RPMI8226 (cell line): ENCODE results near the gene CARMIL3.

Experiments
- DNase-seq: peaks from one replicate; pipeline ENCODE4 v3.0.0-alpha.2; 2015

The CARMIL3 gene

GRCh38 chr14:24062216-24062980 is 10.6 kb downstream of the CARMIL3 start:
- no peak for DNase-seq

GRCh38 chr14:24063263-24063836 is 11.5 kb downstream of the CARMIL3 start:
- no peak for DNase-seq

GRCh38 chr14:24064091-24064795 is 12.4 kb downstream of the CARMIL3 start:
- DNase-seq: no peak

- DNase-seq: no peak
Observed at GRCh38 chr14:24064856-24065255, 13.0 kb downstream of the CARMIL3 start.

- no peak for DNase-seq
Observed at GRCh38 chr14:24065408-24065807, 13.6 kb downstream of the CARMIL3 start.

GRCh38 chr14:24066496-24067132 is 14.8 kb downstream of the CARMIL3 start:
- DNase-seq: no peak

- no peak for DNase-seq
Observed at GRCh38 chr14:24067133-24068082, 15.6 kb downstream of the CARMIL3 start.

- DNase-seq: no peak
Observed at GRCh38 chr14:24068711-24069410, 17.1 kb downstream of the CARMIL3 start.

- DNase-seq: no peak
Observed at GRCh38 chr14:24069411-24069735, 17.6 kb downstream of the CARMIL3 start.

- DNase-seq: no peak
Observed at GRCh38 chr14:24070285-24071143, 18.7 kb downstream of the CARMIL3 start.

- DNase-seq: no peak
Observed at GRCh38 chr14:24071144-24071697, 19.4 kb downstream of the CARMIL3 start, which contains the start of gene CPNE6. Gene CPNE6 (plus strand): TSS chr14:24071562. CDS start chr14:24072937, 1,375 bp downstream.

- no peak for DNase-seq
Observed at GRCh38 chr14:24071836-24072430, 20.1 kb downstream of the CARMIL3 start.

- no peak for DNase-seq
Observed at GRCh38 chr14:24072436-24072835, 20.6 kb downstream of the CARMIL3 start.

- DNase-seq: no peak
Observed at GRCh38 chr14:24072881-24073877, 21.4 kb downstream of the CARMIL3 start.

- DNase-seq: no peak
Observed at GRCh38 chr14:24074625-24075484, 23.0 kb downstream of the CARMIL3 start.

- peak; percentile 53 for DNase-seq
Observed at GRCh38 chr14:24075485-24076301, 23.9 kb downstream of the CARMIL3 start.

GRCh38 chr14:24076302-24076601 is 24.4 kb downstream of the CARMIL3 start:
- no peak for DNase-seq
